Smooth muscle cell of the umbilical artery (primary cell): ENCODE measurements around the gene TANK. TPM values are rescaled to one million over a fixed set of nuclear protein-coding genes. Genes with fewer than 3 reads are reported as not detected.

Source experiments
- total RNA-seq: library from RNA; depleted of rRNA; stranded (reverse); fragments of >200 nt; gene quantifications from 2 replicates; pipeline ENCODE4 v1.2.3, GENCODE V29; 2014

Gene TANK
- 54.9 and 84.2 TPM in 2 replicates for total RNA-seq

GRCh38 chr2:161160226-161161073 is at the start of gene TANK:
Gene TANK, plus strand, starts transcription at chr2:161160428. Its CDS starts 19,235 bp downstream, at chr2:161179663.

Other genes with a start within 250 kb of the TANK start
- 115 and 125 TPM in 2 replicates for gene PSMD14, start 148.0 kb downstream of the TANK start, total RNA-seq